Adipose tissue (tissue), 3 donors: ENCODE results near the gene CHFR. TPM values are rescaled to one million over a fixed set of nuclear protein-coding genes. Genes with fewer than 3 reads are reported as not detected.
"Not testable (repeated sequence)": the region's sequence is repeated elsewhere in the genome, so short reads cannot be mapped to it uniquely, and the experiment has no call there.

Experiments
- H3K27ac ChIP-seq: one replicate; pipeline ENCODE4 v1.5.1; 2013; ENCODE audit warnings: low read depth, low read length
- WGBS, 3 donors: extraction: QIAGEN DNeasy Blood & Tissue Kit; methylation state at CpG; one replicate each; pipeline ENCODE4 v1.1.7; 2013; 5-methylcytosine and 5-hydroxymethylcytosine counted together
- polyA plus RNA-seq, 3 donors: library from polyadenylated mRNA; stranded (reverse); fragments of 200-250 nt; gene quantifications; one replicate each; pipeline ENCODE4 v1.2.3, GENCODE V29; 2013
- donor health status: healthy with polysubstance abuse.
- donor health status: Bipolar disorder and iron deficiency.
- donor health status: healthy.

The CHFR gene
- polyA plus RNA-seq, 3 donors: 12.8 to 21.0 (median 19.1) TPM

GRCh38 chr12:132827763-132828703 is 59.4 kb downstream of the CHFR start:
- no peak overlapping the region for H3K27ac ChIP-seq
- 8 to 10% (median 10%) methylated on average over 51 to 59 of the region's 59 CpGs for WGBS, 3 donors

DNA sequence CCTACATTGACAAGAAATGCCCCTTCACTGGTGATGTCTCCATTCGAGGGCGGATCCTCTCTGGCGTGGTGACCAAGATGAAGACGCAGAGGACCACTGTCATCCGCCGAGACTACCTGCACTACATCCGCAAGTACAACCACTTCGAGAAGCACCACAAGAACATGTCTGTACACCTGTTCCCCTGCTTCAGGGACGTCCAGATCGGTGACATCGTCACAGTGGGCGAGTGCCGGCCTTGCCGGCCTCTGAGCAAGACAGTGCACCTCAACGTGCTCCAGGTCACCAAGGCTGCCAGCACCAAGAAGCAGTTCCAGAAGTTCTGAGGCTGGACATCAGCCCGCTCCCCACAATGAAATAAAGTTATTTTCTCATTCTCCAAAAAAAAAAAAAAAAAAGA is 61.5 kb downstream of the CHFR start:
- no peak overlapping the region for H3K27ac ChIP-seq
- WGBS, 3 donors: 90 to 96% (median 90%) methylated on average over 16 of the region's 16 CpGs

- no peak overlapping the region for H3K27ac ChIP-seq
- WGBS, 3 donors: 92 to 93% (median 92%) methylated on average over 18 of the region's 18 CpGs
These were observed 62.3 kb downstream of the CHFR start for GRCh38 chr12:132825089-132825488.

DNA sequence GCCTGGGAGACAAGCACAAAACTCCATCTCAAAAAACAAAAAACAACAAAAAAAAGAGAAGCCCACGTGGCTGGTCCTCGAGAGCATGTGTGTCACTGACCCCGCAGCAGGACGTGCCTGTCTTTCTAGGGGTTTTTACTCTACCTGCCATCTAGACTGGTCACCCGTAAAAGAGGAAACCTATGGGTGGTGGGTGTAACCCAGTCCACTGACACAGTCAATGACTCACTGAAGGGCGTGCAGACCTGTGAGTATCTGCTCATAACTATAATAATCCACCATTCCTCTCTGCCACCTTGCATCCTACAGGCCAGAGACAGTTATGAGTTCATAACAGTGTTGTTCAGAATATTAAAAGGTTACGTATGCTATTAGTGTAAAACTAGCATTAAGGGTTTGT is 63.4 kb downstream of the CHFR start:
- 82 to 84% (median 84%) methylated on average over 7 of the region's 7 CpGs for WGBS, 3 donors
- no peak overlapping the region for H3K27ac ChIP-seq

DNA sequence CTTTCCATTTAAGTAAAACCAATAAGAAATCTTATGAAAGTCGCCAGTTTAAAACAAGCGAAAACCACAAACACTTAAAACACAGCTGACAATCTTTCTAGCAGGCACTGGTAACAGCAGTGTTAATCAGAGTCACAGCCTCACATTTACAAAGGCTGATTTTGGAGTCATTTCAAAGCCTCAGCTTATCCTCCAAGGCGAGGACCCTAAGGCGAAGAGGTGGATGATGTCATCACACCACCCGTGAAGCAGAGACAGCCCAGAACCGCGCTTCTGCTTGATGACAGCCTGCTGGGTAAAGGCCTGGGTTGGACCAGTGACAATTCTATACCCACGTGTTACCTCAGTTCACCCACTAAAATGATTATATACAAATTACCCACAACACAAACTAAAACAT is 68.8 kb downstream of the CHFR start:
- 88 to 92% (median 92%) methylated on average over 8 of the region's 8 CpGs for WGBS, 3 donors
- H3K27ac ChIP-seq: no peak overlapping the region

- WGBS, 3 donors: 96 to 97% (median 97%) methylated on average over 21 of the region's 21 CpGs
- no peak overlapping the region for H3K27ac ChIP-seq
These were observed 73.2 kb downstream of the CHFR start for GRCh38 chr12:132814232-132814631.

GRCh38 chr12:132813443-132813842 is 74.0 kb downstream of the CHFR start:
- H3K27ac ChIP-seq: no peak overlapping the region
- 94 to 97% (median 96%) methylated on average over 6 of the region's 6 CpGs for WGBS, 3 donors

DNA sequence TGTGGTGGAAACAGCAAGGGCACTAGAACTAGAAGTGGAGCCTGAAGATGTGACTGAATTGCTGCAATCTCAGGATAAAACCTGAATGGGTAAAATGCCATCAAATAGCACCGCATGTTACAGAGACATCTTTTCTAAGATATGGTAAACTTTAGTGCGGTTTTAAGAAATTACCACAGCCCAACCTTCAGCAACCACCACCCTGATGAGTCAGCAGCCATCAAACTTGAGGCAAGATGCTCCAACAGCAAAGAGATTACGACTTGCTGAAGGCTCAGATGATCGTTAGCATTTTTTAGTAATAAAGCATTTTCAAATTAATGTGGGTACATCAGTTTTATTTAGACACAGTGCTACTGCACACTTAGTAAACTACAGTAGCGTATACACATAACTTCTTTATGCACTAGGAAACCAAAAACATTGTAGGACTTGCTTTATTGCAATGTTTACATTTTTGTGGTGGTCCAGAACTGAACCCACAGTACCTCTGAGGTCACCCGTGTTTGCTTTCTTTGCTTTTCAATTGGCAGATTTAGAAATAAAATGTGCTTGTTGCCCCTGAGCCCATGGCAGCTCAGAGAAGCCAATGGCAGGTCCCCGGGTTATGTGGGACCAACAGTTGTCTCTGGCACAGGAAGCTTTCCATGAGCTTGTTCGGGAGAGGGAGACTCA is 74.6 kb downstream of the CHFR start:
- H3K27ac ChIP-seq: no peak overlapping the region
- 89 to 90% (median 89%) methylated on average over 8 of the region's 8 CpGs for WGBS, 3 donors

- WGBS, 3 donors: 64 to 77% (median 65%) methylated on average over 12 to 13 of the region's 13 CpGs
- H3K27ac ChIP-seq: not testable (repeated sequence)
These were observed 78.0 kb downstream of the CHFR start for GRCh38 chr12:132809391-132809790.

DNA sequence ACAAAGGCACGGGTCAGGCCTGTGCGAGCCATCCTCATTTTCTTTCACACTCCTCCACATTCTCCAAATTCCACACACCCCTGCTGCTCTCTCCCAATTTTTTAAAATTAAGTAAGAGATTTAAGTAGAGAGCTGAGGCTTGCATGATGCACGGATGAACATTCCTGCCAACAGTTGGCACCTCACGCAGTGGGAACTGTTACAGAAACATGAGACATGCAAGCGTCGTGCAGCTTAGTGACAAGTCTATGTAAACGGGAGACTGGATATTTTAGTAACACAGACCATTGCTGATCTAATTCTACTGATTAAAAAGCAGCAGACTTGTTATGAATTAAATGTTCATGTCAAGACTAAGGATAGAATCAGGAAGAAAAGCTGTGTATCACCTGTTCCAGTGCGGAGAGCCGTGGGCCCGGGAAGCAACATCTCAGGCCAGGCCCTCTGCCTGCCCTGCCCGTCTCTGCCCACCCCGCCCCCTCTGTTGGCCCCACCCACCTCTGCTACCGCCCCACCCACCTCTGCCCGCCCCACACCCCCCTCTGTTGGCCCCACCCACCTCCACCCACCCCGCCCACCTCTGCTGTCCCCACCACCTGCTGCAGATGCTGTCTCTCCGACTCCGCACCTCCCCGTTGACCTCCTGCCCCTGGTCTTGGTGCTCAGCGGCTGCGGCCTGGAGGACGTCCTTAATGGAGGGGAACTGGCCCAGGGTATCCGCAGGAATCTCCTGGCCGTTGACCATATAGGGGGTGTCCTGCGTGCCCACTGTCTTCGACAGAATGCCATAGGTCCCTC is 79.9 kb downstream of the CHFR start:
- 78 to 86% (median 80%) methylated on average over 22 to 25 of the region's 25 CpGs for WGBS, 3 donors
- H3K27ac ChIP-seq: no peak overlapping the region

DNA sequence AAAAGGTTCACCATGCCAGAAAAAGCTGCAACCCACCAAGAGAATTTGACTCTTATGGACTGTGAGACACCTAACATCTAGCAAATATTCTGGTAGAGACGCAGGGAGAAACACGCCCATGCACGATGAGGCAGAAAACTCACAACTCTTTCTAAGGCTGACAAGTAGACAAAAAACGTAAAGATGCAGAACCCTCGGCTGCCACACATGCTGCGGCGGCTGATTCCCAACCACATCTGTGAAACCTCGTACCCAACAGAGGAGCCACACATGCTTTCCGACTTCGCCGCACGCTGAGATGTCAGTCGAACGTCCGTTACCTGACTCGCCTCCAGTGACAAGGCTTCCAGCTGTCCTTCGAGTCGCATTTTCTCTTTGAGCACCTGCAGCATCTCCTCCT is 80.5 kb downstream of the CHFR start:
- 86 to 89% (median 87%) methylated on average over 18 of the region's 18 CpGs for WGBS, 3 donors

DNA sequence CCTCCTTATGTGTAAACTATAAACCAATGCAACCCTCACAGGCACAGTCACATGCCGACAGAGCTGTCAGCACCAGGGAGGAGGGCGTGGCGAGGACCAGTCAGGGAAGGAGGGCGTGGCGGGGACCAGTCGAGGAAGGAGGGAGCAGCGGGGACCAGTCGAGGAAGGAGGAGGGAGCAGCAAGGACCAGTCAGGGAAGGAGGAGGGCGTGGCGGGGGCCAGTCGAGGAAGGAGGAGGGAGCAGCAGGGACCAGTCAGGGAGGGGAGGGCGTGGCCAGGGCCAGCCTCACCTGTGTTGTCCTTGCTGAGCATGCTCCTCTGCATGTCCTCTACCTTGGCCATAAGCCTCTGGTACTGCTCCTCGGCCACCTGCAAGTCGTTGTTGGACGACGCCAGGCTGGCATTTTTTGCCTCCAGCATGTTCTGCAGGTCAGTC is 83.0 kb downstream of the CHFR start:
- no peak overlapping the region for H3K27ac ChIP-seq
- WGBS, 3 donors: 84 to 89% (median 85%) methylated on average over 10 to 16 of the region's 16 CpGs

More for the DNA sequence above, 80.5 kb downstream of the CHFR start:
- no peak overlapping the region for H3K27ac ChIP-seq

- H3K27ac ChIP-seq: no peak overlapping the region
- WGBS, 3 donors: 75 to 88% (median 82%) methylated on average over 15 of the region's 15 CpGs
These were observed 83.5 kb downstream of the CHFR start for GRCh38 chr12:132803888-132804287.

DNA sequence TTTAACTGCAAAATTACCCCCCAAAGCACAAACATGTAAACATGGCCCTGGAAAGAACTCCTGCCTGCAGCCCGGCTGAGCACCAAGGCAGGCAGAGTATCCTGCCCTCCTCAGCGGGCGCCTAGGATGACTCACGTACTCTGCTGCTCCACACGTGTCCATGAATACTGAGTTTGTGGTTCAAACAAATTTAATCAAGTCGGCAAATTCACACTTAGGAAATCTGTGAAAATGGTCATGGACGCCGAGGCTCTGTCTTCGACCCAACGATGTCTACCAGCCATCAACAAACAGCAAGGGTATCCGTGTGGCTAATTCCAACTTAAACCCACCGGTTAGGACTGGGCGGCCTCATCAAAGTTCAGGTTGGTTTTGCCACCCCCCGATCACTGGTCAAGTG is 84.3 kb downstream of the CHFR start:
- WGBS, 3 donors: 94 to 96% (median 96%) methylated on average over 14 of the region's 14 CpGs

DNA sequence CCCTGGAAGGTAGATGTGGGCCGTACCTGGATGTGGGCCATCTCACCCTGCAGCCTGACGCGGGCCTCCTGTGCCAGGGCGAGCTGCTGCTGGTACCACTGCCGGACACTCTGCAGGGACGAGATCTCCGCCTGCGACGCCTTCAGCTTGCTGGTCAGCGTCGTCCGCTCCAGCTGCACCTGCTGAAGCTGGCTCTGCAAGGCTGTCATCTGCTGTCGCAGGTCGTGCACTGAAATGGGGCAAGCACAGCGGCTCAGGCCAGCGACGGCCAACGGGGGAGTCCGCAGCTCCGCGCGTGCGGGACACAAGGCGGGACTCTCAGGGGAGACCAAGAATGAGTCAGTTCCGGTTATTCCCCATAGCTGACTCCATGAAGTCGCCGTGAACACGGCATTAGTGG is 85.7 kb downstream of the CHFR start:
- H3K27ac ChIP-seq: no peak overlapping the region
- 90 to 92% (median 92%) methylated on average over 28 of the region's 28 CpGs for WGBS, 3 donors

More for the DNA sequence above, 84.3 kb downstream of the CHFR start:
- H3K27ac ChIP-seq: no peak overlapping the region

GRCh38 chr12:132798836-132799235 is 88.6 kb downstream of the CHFR start:
- no peak overlapping the region for H3K27ac ChIP-seq
- 94 to 97% (median 95%) methylated on average over 15 of the region's 15 CpGs for WGBS, 3 donors

- WGBS, 3 donors: 93 to 94% (median 93%) methylated on average over 24 of the region's 24 CpGs
- H3K27ac ChIP-seq: no peak overlapping the region
These were observed 89.4 kb downstream of the CHFR start for GRCh38 chr12:132797820-132798570.

- no peak overlapping the region for H3K27ac ChIP-seq
- 93 to 96% (median 94%) methylated on average over 14 of the region's 14 CpGs for WGBS, 3 donors
These were observed 91.6 kb downstream of the CHFR start for GRCh38 chr12:132795847-132796246.
